Neural cell (in vitro differentiated cells): Measurements from ENCODE around the gene PHF21A. TPM values are rescaled to one million over a fixed set of nuclear protein-coding genes. Genes with fewer than 3 reads are reported as not detected.

Experiments used
- H2AFZ ChIP-seq: fragments of 200-600, 300-800 bp; sonication (generic), shearing (Covaris generic); 2 replicates; pipeline ENCODE4 v1.6.0; 2014; ENCODE audit warnings: low read depth, mild to moderate bottlenecking, antibody characterized with exemption, low read length, moderate library complexity
- H3F3A ChIP-seq: fragments of 200-600 bp; shearing (Covaris generic); 2 replicates; pipeline ENCODE4 v1.6.1; 2016; ENCODE audit warnings: mild to moderate bottlenecking, moderate library complexity, mixed read lengths, antibody characterized with exemption, low read length; ENCODE audit not compliant: insufficient read depth, poor library complexity, severe bottlenecking
- H3K27ac ChIP-seq: fragments of 200-600, 300-800 bp; sonication (generic), shearing (Covaris generic); 2 replicates; pipeline ENCODE4 v1.5.1; 2014; ENCODE audit warnings: mild to moderate bottlenecking, low read length, moderate library complexity
- H3K27me3 ChIP-seq: fragments of 300-800, 200-600 bp; sonication (generic), shearing (Covaris generic); 2 replicates; pipeline ENCODE4 v1.6.0; 2014; ENCODE audit warnings: mild to moderate bottlenecking, low read depth, low read length, moderate library complexity; ENCODE audit not compliant: insufficient read depth
- H3K36me3 ChIP-seq: fragments of 300-800, 200-600 bp; sonication (generic), shearing (Covaris generic); 2 replicates; pipeline ENCODE4 v1.5.1; 2014; ENCODE audit warnings: mild to moderate bottlenecking, antibody characterized with exemption, low read length, moderate library complexity; ENCODE audit not compliant: insufficient read depth
- H3K4me2 ChIP-seq: fragments of 300-800, 200-600 bp; sonication (generic), shearing (Covaris generic); 2 replicates; pipeline ENCODE4 v1.6.0; 2014; ENCODE audit warnings: mild to moderate bottlenecking, low read length
- H3K4me3 ChIP-seq: fragments of 300-800, 200-600 bp; sonication (generic), shearing (Covaris generic); 2 replicates; pipeline ENCODE4 v1.5.1; 2014; ENCODE audit warnings: mild to moderate bottlenecking, low read length, moderate library complexity
- H3K79me2 ChIP-seq: fragments of 200-600 bp; shearing (Covaris generic); replicated peaks from 2 replicates; pipeline ENCODE4 v1.6.0; 2014; ENCODE audit warnings: mild to moderate bottlenecking, low read length, moderate library complexity; ENCODE audit not compliant: insufficient read depth
- H3K9ac ChIP-seq: fragments of 300-800, 200-600 bp; sonication (generic), shearing (Covaris generic); 2 replicates; pipeline ENCODE4 v1.6.1; 2016; ENCODE audit warnings: mild to moderate bottlenecking, low read length, mixed read lengths
- H3K9me2 ChIP-seq: fragments of 200-600 bp; shearing (Covaris generic); 2 replicates; pipeline ENCODE4 v1.6.1; 2016; ENCODE audit warnings: mild to moderate bottlenecking, low read length, mixed read lengths; ENCODE audit not compliant: insufficient read depth
- H3K9me3 ChIP-seq: fragments of 200-600, 300-800 bp; sonication (generic), shearing (Covaris generic); 2 replicates; pipeline ENCODE4 v1.6.1; 2016; ENCODE audit warnings: mild to moderate bottlenecking, mixed run types, low read length, moderate library complexity, mixed read lengths
- H4K20me1 ChIP-seq: fragments of 200-600 bp; shearing (Covaris generic); 2 replicates; pipeline ENCODE4 v1.6.1; 2016; ENCODE audit warnings: mild to moderate bottlenecking, mixed run types; ENCODE audit not compliant: insufficient read depth
- CTCF ChIP-seq: fragments of 450-650 bp; IDR thresholded peaks from 2 replicates; pipeline ENCODE4 v1.5.1; 2014; ENCODE audit warnings: antibody characterized with exemption, mild to moderate bottlenecking, moderate library complexity; ENCODE audit not compliant: poor library complexity, severe bottlenecking
- EP300 ChIP-seq: fragments of 450-650 bp; conservative IDR thresholded peaks from 2 replicates; pipeline ENCODE4 v1.6.1; 2014; ENCODE audit warnings: antibody characterized with exemption, mild to moderate bottlenecking, moderate library complexity; ENCODE audit not compliant: poor library complexity, severe bottlenecking
- EZH2 ChIP-seq: fragments of 200-600, 300-800 bp; shearing (Covaris generic), sonication (generic); IDR thresholded peaks from 2 replicates; pipeline ENCODE4 v1.6.1; 2014; ENCODE audit warnings: antibody characterized with exemption, low read length, borderline replicate concordance, mild to moderate bottlenecking; ENCODE audit not compliant: insufficient read depth, poor library complexity, severe bottlenecking
- MXI1 ChIP-seq: fragments of 450-650 bp; conservative IDR thresholded peaks from 2 replicates; pipeline ENCODE4 v1.6.1; 2014; ENCODE audit warnings: antibody characterized with exemption, mild to moderate bottlenecking; ENCODE audit not compliant: poor library complexity, severe bottlenecking
- POLR2AphosphoS5 ChIP-seq: IDR thresholded peaks from 2 replicates; pipeline ENCODE4 v1.6.1; 2012
- RAD21 ChIP-seq: fragments of 450-650 bp; conservative IDR thresholded peaks from 2 replicates; pipeline ENCODE4 v1.6.1; 2014; ENCODE audit warnings: antibody characterized with exemption, mild to moderate bottlenecking, moderate library complexity
- REST ChIP-seq: IDR thresholded peaks from 2 replicates; pipeline ENCODE4 v1.6.1; 2012; ENCODE audit warnings: borderline replicate concordance
- SMC3 ChIP-seq: fragments of 450-650 bp; conservative IDR thresholded peaks from 2 replicates; pipeline ENCODE4 v1.6.1; 2014; ENCODE audit warnings: antibody characterized with exemption, mild to moderate bottlenecking, moderate library complexity; ENCODE audit not compliant: poor library complexity
- TAF1 ChIP-seq: IDR thresholded peaks from 2 replicates; pipeline ENCODE4 v1.6.1; 2012; ENCODE audit warnings: low read depth
- polyA plus RNA-seq: library from polyadenylated mRNA; depleted of rRNA; stranded (reverse); fragments of >200 nt; gene quantifications from 2 replicates; pipeline ENCODE4 v1.2.3, GENCODE V29; 2014

Gene PHF21A
- polyA plus RNA-seq, 1 donor from 2014 or later, result 31.7 TPM

GRCh38 chr11:46125284-46125683 is 4.0 kb upstream of the PHF21A start:
- Histone ChIP-seq H4K20me1 (no peaks in the 10 kb centered on the region), H3K79me2 (no peaks in the 10 kb centered on the region), H3K36me3 (no peaks in the 10 kb centered on the region), H3K9ac (no peak overlapping the region), H3F3A (peaks cover 5% of the 10 kb centered on the region), H3K9me2 (no peaks in the 10 kb centered on the region), H3K27me3 (no peaks in the 10 kb centered on the region), H3K9me3 (no peaks in the 10 kb centered on the region), H3K4me3 (no peak overlapping the region), H3K27ac (no peak overlapping the region), H3K4me2 (no peak overlapping the region), H2AFZ (no peak overlapping the region)
- no peak for TF ChIP-seq REST
- TF ChIP-seq EP300, result no peak
- TF ChIP-seq CTCF, result no peak
- no peak for TF ChIP-seq SMC3
- TF ChIP-seq POLR2AphosphoS5, result no peak
- TF ChIP-seq TAF1, result no peak
- no peak for TF ChIP-seq RAD21
- TF ChIP-seq MXI1, result no peak
- TF ChIP-seq EZH2, result no peak

- H3K4me3 ChIP-seq, result peak overlapping the region; percentile 77
- peak overlapping the region; percentile 91 for H3K27ac ChIP-seq
Measured at GRCh38 chr11:46122945-46123715, 1.9 kb upstream of the PHF21A start.

More at GRCh38 chr11:46122945-46123715, 1.9 kb upstream of the PHF21A start:
- Histone ChIP-seq H3K36me3 (no peaks in the 10 kb centered on the region), H3K79me2 (peaks cover 12% of the 10 kb centered on the region), H3K27me3 (no peaks in the 10 kb centered on the region), H4K20me1 (no peaks in the 10 kb centered on the region), H3K4me2 (peak overlapping the region; percentile 96), H3K9me2 (no peaks in the 10 kb centered on the region), H3K9me3 (no peaks in the 10 kb centered on the region), H3K9ac (peak overlapping the region; percentile 80), H2AFZ (peak overlapping the region; percentile 69), H3F3A (peaks cover 5% of the 10 kb centered on the region)
- no peak for TF ChIP-seq CTCF
- no peak for TF ChIP-seq RAD21
- no peak for TF ChIP-seq MXI1
- TF ChIP-seq REST, result no peak
